ENCODE measurements around the gene BOC.

- TF ChIP-seq CTCF (IDR thresholded peaks at IDR 0.05) (no peak), POLR2A (IDR thresholded peaks at IDR 0.05) (no peak)
Observed at GRCh38 chr3:113218011-113218680, 6.8 kb downstream of the BOC start.
